Activated CD8-positive, alpha-beta T cell treated with anti-CD3 and anti-CD28 coated beads, Interleukin-2, amount 10 ng/mL, durations not matched to agents 7 days and 5 days (primary cell): ENCODE measurements around the gene SUV39H1. TPM values are rescaled to one million over a fixed set of nuclear protein-coding genes. Genes with fewer than 3 reads are reported as not detected.
A peak's percentile ranks its signal among the peaks of the same experiment; 100 is the strongest.

Experiments used
- ATAC-seq: fragments of 150-1000 bp; cut with Tn5 transposase; one replicate; pipeline ENCODE4 v1.10.0; 2021; ENCODE audit warnings: moderate library complexity
- CTCF ChIA-PET: fragments of 350-600 bp; sonication (Branson Sonifier 250); formaldehyde crosslinking; loops from one replicate; lab custom pipeline; 2021; ENCODE audit warnings: antibody characterized with exemption; lab: Charles Lee
- POLR2A ChIA-PET: fragments of 350-600 bp; sonication (Branson Sonifier 250); formaldehyde crosslinking; loops from one replicate; lab custom pipeline; 2021; ENCODE audit warnings: antibody characterized with exemption; lab: Charles Lee
- DNase-seq: peaks from one replicate; pipeline ENCODE4 v3.0.0-alpha.2; 2020
- H3K27ac Mint-ChIP-seq: one replicate; pipeline ENCODE4 v1.8.0; 2021; ENCODE audit warnings: mild to moderate bottlenecking, mixed read lengths
- H3K27me3 Mint-ChIP-seq: one replicate; pipeline ENCODE4 v1.8.0; 2021; ENCODE audit warnings: low read depth, mixed read lengths
- H3K36me3 Mint-ChIP-seq: one replicate; pipeline ENCODE4 v1.8.0; 2021; ENCODE audit warnings: low read depth, mixed read lengths
- H3K4me1 Mint-ChIP-seq: one replicate; pipeline ENCODE4 v1.8.0; 2021; ENCODE audit warnings: low read depth, mixed read lengths
- H3K4me3 Mint-ChIP-seq: one replicate; pipeline ENCODE4 v1.8.0; 2021; ENCODE audit warnings: mild to moderate bottlenecking, mixed read lengths
- H3K9me3 Mint-ChIP-seq: one replicate; pipeline ENCODE4 v1.8.0; 2022; ENCODE audit warnings: mixed read lengths; ENCODE audit not compliant: insufficient read depth
- total RNA-seq, 2 experiments: library from RNA; stranded (reverse); gene quantifications; one replicate each; pipeline ENCODE4 v1.2.3, GENCODE V29; 2021

The SUV39H1 gene
- total RNA-seq, 2 experiments from 2014 or later: 33.2 to 35.3 TPM

GRCh38 chrX:48702032-48702431 is 5.5 kb downstream of the SUV39H1 start:
- ATAC-seq (no peak), DNase-seq (no peak)
- ChIA-PET POLR2A (no interaction called here), CTCF (no interaction called here)
- Mint-ChIP-seq H3K4me3 (no peak overlapping the region), H3K4me1 (peaks cover 47% of the 10 kb centered on the region), H3K27ac (no peak overlapping the region), H3K27me3 (no peaks in the 10 kb centered on the region), H3K9me3 (no peaks in the 10 kb centered on the region), H3K36me3 (peaks cover 52% of the 10 kb centered on the region)

GRCh38 chrX:48702716-48703115 is 6.2 kb downstream of the SUV39H1 start:
- Mint-ChIP-seq H3K27ac (peak overlapping the region; percentile 10), H3K9me3 (no peaks in the 10 kb centered on the region), H3K4me3 (no peak overlapping the region), H3K36me3 (peaks cover 52% of the 10 kb centered on the region), H3K27me3 (no peaks in the 10 kb centered on the region), H3K4me1 (peaks cover 42% of the 10 kb centered on the region)
- CTCF ChIA-PET: no interaction called here
- POLR2A ChIA-PET: no interaction called here
- no peak for DNase-seq
- no peak for ATAC-seq

- no peak for ATAC-seq
- peaks cover 54% of the 10 kb centered on the region for H3K36me3 Mint-ChIP-seq
- H3K4me1 Mint-ChIP-seq: peaks cover 37% of the 10 kb centered on the region
- H3K27ac Mint-ChIP-seq: no peak overlapping the region
- H3K4me3 Mint-ChIP-seq: no peak overlapping the region
- no peak for DNase-seq
- H3K9me3 Mint-ChIP-seq: no peaks in the 10 kb centered on the region
- no peaks in the 10 kb centered on the region for H3K27me3 Mint-ChIP-seq
- POLR2A ChIA-PET: no interaction called here
- CTCF ChIA-PET: no interaction called here
Measured at GRCh38 chrX:48703228-48703627, 6.7 kb downstream of the SUV39H1 start.

GRCh38 chrX:48703642-48704481 is 7.3 kb downstream of the SUV39H1 start:
- no peak for DNase-seq
- Mint-ChIP-seq H3K9me3 (no peaks in the 10 kb centered on the region), H3K27me3 (no peaks in the 10 kb centered on the region), H3K4me1 (peaks cover 37% of the 10 kb centered on the region), H3K36me3 (peaks cover 58% of the 10 kb centered on the region), H3K4me3 (no peak overlapping the region), H3K27ac (peak overlapping the region; percentile 55)
- no peak for ATAC-seq
- POLR2A ChIA-PET: no interaction called here
- CTCF ChIA-PET: no interaction called here

GRCh38 chrX:48705871-48706270 is 9.3 kb downstream of the SUV39H1 start:
- Mint-ChIP-seq H3K4me3 (no peak overlapping the region), H3K27ac (no peak overlapping the region), H3K9me3 (no peaks in the 10 kb centered on the region), H3K27me3 (no peaks in the 10 kb centered on the region), H3K36me3 (peaks cover 53% of the 10 kb centered on the region), H3K4me1 (peaks cover 28% of the 10 kb centered on the region)
- POLR2A ChIA-PET: no interaction called here
- ATAC-seq (no peak), DNase-seq (no peak)
- CTCF ChIA-PET: no interaction called here

- ATAC-seq (no peak), DNase-seq (no peak)
- H3K27me3 Mint-ChIP-seq: no peaks in the 10 kb centered on the region
- no peaks in the 10 kb centered on the region for H3K9me3 Mint-ChIP-seq
- CTCF ChIA-PET: no interaction called here
- no peak overlapping the region for H3K27ac Mint-ChIP-seq
- H3K4me3 Mint-ChIP-seq: no peak overlapping the region
- peaks cover 60% of the 10 kb centered on the region for H3K36me3 Mint-ChIP-seq
- peaks cover 42% of the 10 kb centered on the region for H3K4me1 Mint-ChIP-seq
- POLR2A ChIA-PET: interaction anchor here (1.5 kb wide), 1 partner anchor 14 kb away, joined by 4 read pairs; no protein-coding TSS in a partner anchor
Measured at GRCh38 chrX:48709522-48710112, 13.1 kb downstream of the SUV39H1 start.

GRCh38 chrX:48711162-48711928 is 14.8 kb downstream of the SUV39H1 start:
- no peaks in the 10 kb centered on the region for H3K27me3 Mint-ChIP-seq
- POLR2A ChIA-PET: interaction anchor here (1.4 to 3.6 kb wide), 3 partner anchors 14 to 28 kb away, joined by 4 to 24 read pairs (median 13); partner anchors contain the start of genes SUV39H1 and WAS
- peak overlapping the region; percentile 65 for H3K4me3 Mint-ChIP-seq

GRCh38 chrX:48711929-48712505 is 15.5 kb downstream of the SUV39H1 start:
- POLR2A ChIA-PET: interaction anchor here (1.6 to 3.6 kb wide), 2 partner anchors 15 to 25 kb away, joined by 13 to 24 read pairs; partner anchors contain the start of gene SUV39H1
- H3K4me1 Mint-ChIP-seq: peaks cover 65% of the 10 kb centered on the region
- CTCF ChIA-PET: no interaction called here
- ATAC-seq (no peak), DNase-seq (no peak)
- no peaks in the 10 kb centered on the region for H3K27me3 Mint-ChIP-seq
- H3K4me3 Mint-ChIP-seq: peak overlapping the region; percentile 65
- H3K27ac Mint-ChIP-seq: peak overlapping the region; percentile 93
- H3K9me3 Mint-ChIP-seq: no peaks in the 10 kb centered on the region
- H3K36me3 Mint-ChIP-seq: peaks cover 69% of the 10 kb centered on the region

More at GRCh38 chrX:48711162-48711928, 14.8 kb downstream of the SUV39H1 start:
- no peak for ATAC-seq
- H3K4me1 Mint-ChIP-seq: peaks cover 60% of the 10 kb centered on the region
- H3K36me3 Mint-ChIP-seq: peaks cover 70% of the 10 kb centered on the region
- CTCF ChIA-PET: no interaction called here
- H3K27ac Mint-ChIP-seq: peak overlapping the region; percentile 93
- DNase-seq: no peak
- no peaks in the 10 kb centered on the region for H3K9me3 Mint-ChIP-seq

- H3K27me3 Mint-ChIP-seq: no peaks in the 10 kb centered on the region
- peak overlapping the region; percentile 37 for H3K4me3 Mint-ChIP-seq
- no peaks in the 10 kb centered on the region for H3K9me3 Mint-ChIP-seq
- no peak for DNase-seq
- peaks cover 60% of the 10 kb centered on the region for H3K36me3 Mint-ChIP-seq
- ChIA-PET CTCF (interaction anchor here (0.6 kb wide), 1 partner anchor 21 kb away, joined by 3 read pairs; no protein-coding TSS in a partner anchor), POLR2A (interaction anchor here (1.5 to 3.6 kb wide), 4 partner anchors 12 to 66 kb away, joined by 3 to 24 read pairs (median 3); partner anchors contain the start of gene SUV39H1)
- ATAC-seq: peak; percentile 53
- H3K27ac Mint-ChIP-seq: peak overlapping the region; percentile 93
- H3K4me1 Mint-ChIP-seq: peaks cover 72% of the 10 kb centered on the region
Measured at GRCh38 chrX:48713847-48714246, 17.3 kb downstream of the SUV39H1 start.

GRCh38 chrX:48714573-48714972 is 18.0 kb downstream of the SUV39H1 start:
- no peak for DNase-seq
- ATAC-seq: no peak

GRCh38 chrX:48715072-48715471 is 18.5 kb downstream of the SUV39H1 start:
- H3K27me3 Mint-ChIP-seq: no peaks in the 10 kb centered on the region
- no peak overlapping the region for H3K4me3 Mint-ChIP-seq
- POLR2A ChIA-PET: interaction anchor here (1.5 to 3.6 kb wide), 2 partner anchors 19 to 22 kb away, joined by 3 to 24 read pairs; partner anchors contain the start of gene SUV39H1
- peaks cover 76% of the 10 kb centered on the region for H3K4me1 Mint-ChIP-seq
- H3K27ac Mint-ChIP-seq: peak overlapping the region; percentile 71
- CTCF ChIA-PET: no interaction called here
- H3K36me3 Mint-ChIP-seq: peaks cover 58% of the 10 kb centered on the region
- H3K9me3 Mint-ChIP-seq: no peaks in the 10 kb centered on the region
- DNase-seq (no peak), ATAC-seq (no peak)

More at GRCh38 chrX:48714573-48714972, 18.0 kb downstream of the SUV39H1 start:
- ChIA-PET CTCF (no interaction called here), POLR2A (interaction anchor here (1.5 to 3.6 kb wide), 3 partner anchors 11 to 22 kb away, joined by 3 to 24 read pairs (median 3); partner anchors contain the start of gene SUV39H1)
- H3K27me3 Mint-ChIP-seq: no peaks in the 10 kb centered on the region
- H3K4me3 Mint-ChIP-seq: no peak overlapping the region
- H3K9me3 Mint-ChIP-seq: no peaks in the 10 kb centered on the region
- peaks cover 76% of the 10 kb centered on the region for H3K4me1 Mint-ChIP-seq
- peaks cover 58% of the 10 kb centered on the region for H3K36me3 Mint-ChIP-seq
- peak overlapping the region; percentile 53 for H3K27ac Mint-ChIP-seq
